GM12873 (cell line): Measurements from ENCODE around the gene CTCF.

Experiments
- TF ChIP-seq, protein P1 (sequence below): IDR thresholded peaks from 2 replicates; pipeline ENCODE4 v1.5.1; 2012; ENCODE audit warnings: low read depth, mild to moderate bottlenecking, moderate library complexity, low read length, control low read depth; ENCODE audit not compliant: insufficient read depth; ENCODE audit errors: missing control alignments

Gene CTCF

DNA sequence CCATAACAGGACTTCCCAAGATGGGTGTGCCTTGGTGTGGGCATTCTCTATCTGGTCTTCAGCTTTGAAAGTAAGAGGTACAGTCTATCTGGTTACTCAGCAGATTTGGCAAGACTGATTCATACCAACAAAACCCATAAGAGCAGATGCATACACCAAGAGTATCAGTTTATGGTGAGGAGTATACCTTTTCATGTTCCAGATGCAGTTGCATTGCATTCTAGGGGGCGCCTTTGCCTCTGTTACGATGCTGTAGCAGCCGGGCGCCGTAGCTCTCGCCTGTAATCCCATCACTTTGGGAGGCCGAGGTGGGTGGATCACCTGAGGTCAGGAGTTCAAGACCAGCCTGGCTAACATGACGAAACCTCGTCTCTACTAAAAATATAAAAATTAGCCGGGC, 51.5 kb downstream of the CTCF start:
- TF ChIP-seq, protein P1, sequence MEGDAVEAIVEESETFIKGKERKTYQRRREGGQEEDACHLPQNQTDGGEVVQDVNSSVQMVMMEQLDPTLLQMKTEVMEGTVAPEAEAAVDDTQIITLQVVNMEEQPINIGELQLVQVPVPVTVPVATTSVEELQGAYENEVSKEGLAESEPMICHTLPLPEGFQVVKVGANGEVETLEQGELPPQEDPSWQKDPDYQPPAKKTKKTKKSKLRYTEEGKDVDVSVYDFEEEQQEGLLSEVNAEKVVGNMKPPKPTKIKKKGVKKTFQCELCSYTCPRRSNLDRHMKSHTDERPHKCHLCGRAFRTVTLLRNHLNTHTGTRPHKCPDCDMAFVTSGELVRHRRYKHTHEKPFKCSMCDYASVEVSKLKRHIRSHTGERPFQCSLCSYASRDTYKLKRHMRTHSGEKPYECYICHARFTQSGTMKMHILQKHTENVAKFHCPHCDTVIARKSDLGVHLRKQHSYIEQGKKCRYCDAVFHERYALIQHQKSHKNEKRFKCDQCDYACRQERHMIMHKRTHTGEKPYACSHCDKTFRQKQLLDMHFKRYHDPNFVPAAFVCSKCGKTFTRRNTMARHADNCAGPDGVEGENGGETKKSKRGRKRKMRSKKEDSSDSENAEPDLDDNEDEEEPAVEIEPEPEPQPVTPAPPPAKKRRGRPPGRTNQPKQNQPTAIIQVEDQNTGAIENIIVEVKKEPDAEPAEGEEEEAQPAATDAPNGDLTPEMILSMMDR, result peak; percentile 37

DNA sequence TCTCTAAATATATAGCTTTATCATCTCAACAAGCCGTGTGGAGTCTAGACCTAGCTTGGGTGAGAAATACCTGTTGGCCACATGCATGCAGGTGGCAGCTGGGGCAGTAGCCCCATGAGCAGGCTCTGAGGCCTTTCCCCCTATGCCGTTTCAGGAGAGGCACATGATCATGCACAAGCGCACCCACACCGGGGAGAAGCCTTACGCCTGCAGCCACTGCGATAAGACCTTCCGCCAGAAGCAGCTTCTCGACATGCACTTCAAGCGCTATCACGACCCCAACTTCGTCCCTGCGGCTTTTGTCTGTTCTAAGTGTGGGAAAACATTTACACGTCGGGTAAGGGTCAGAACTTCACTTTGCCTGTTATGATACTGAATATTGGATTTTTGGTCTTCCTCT, 65.9 kb downstream of the CTCF start:
- TF ChIP-seq, protein P1, result no peak

DNA sequence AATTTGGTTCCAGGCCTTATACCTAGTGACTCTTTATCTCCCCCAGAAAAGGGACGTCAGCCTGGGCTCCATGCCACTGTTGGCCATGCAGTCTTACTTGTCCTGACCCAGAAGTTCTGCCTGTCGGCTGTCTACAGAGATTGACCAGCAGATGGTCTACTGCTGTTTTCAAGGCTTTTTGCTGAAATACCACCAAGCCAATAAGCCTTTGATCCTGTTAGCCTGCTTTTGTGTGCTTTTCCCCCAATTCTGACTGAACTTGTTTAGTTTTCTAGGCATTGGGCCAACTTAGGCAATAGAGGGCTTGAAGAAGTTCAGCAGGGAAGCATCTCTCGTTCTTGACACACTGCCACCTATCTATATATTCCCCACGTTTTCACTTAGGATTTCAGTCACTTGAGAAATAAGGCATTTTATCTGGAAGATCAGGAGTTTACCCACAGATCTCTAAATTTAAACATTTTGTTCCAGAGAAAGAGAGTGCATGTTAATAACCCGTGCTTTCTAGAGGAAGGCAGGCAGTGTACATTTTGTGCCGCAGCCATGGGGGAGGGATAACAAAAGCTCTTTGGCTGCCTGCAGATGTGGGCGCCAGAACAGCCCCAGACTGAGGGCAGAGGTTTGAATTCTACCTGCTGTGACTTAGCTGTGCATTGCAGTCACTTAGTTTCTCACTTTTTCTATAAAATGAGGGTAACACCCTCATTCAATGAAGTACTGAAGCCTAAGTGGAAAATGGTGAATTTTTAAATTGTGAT, 70.3 kb downstream of the CTCF start:
- TF ChIP-seq, protein P1, result no peak

DNA sequence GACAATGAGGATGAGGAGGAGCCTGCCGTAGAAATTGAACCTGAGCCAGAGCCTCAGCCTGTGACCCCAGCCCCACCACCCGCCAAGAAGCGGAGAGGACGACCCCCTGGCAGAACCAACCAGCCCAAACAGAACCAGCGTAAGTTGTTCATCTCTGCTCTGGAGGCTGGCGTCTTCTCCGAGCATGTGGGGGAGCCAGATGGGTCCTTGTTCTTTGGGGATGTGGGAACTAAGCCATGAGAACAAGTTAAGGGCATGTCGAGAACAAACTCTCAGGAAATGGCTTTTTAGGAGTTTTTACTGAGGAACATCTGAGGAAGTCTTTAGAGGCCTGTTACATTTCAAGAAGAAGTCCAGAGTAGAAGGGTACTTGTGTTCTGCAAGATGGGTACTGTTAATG, 74.4 kb downstream of the CTCF start:
- TF ChIP-seq, protein P1, result no peak

DNA sequence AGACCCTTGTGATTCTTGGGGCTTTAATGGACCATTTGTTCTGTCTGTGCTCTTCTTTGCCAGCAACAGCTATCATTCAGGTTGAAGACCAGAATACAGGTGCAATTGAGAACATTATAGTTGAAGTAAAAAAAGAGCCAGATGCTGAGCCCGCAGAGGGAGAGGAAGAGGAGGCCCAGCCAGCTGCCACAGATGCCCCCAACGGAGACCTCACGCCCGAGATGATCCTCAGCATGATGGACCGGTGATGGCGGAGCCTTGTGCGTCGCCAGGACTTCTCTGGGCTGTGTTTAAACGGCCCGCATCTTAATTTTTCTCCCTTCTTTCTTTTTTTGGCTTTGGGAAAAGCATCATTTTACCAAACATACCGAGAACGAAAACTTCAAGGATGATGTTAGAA, 75.3 kb downstream of the CTCF start:
- TF ChIP-seq, protein P1, result no peak

DNA sequence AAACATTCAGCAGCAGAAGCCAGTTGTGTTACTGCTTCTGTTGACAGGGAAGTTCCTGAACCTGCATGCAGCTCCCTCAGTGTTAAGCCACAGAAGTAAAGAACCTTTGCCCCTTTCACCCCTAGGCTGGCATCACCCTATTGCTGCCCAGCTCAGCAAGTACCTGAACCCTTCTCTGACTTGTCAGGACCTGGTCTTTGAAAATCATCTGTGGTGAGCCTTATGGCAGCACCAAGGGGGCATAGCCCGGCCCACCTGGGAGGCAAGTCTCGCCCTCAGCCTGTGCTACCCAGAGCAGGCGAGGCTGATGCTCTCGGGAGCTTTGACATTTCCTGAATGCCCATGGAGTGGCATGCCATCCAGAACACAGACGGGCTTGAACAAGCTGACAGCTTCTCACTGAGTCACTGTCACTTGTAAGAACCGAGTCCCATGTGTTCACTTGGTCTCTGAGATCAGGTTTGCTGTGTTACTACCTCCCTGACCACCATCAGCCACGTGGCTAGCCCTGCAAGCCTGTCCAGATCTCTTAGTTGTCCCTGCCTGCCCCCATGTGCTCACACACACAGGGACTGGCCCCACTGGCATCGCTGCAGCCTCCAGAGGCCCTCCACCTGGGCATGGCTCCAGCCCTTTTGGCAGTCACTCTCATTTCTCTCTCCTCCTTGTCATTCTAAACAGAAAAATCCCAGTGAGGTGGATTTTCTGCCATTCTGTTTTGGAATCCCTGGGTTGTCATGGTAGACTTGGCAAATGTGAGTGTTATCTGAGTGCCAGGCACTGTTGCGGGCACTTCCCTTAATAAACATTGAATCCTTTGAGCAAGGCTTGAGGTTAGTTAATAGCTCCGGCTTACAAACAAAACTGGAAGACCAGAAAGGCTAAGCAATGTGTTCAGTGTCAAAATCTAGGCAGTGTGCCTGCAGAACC, 79.7 kb downstream of the CTCF start:
- TF ChIP-seq, protein P1, result no peak

DNA sequence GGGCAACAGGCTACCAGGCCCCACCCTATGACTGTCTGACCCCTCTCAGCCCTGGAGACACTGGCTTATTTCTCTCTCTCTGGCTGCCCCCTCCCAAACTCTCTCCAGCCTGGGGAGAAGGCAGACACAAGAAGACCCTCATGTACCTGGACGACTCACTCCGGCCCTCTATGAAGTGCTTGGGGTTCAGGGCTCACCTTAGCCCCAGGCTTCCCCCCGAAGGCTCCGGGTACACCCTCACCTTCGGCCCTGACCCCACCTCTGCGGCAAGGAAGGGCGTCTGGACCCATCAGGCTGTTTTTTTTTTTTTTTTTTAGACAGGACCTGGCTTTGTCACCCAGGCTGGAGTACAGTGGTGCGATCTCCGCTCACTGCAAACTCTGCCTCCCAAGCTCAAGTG, 81.7 kb downstream of the CTCF start:
- TF ChIP-seq, protein P1, result no peak
